Activated B cell treated with CpG ODN at 0.5 μM for 24 hours (primary cell): ENCODE measurements around the gene AGBL2. TPM values are rescaled to one million over a fixed set of nuclear protein-coding genes. Genes with fewer than 3 reads are reported as not detected.

Experiments
- ATAC-seq: fragments of 200-7000 bp; cut with Tn5 transposase; one replicate; pipeline ENCODE4 v1.10.0; 2021; ENCODE audit warnings: low read depth, mild to moderate bottlenecking, moderate library complexity
- CTCF ChIA-PET: fragments of 350-600 bp; sonication (Branson Sonifier 250); formaldehyde crosslinking; loops from one replicate; lab custom pipeline; 2021; ENCODE audit warnings: antibody characterized with exemption; lab: Charles Lee
- POLR2A ChIA-PET: fragments of 350-600 bp; sonication (Branson Sonifier 250); formaldehyde crosslinking; loops from one replicate; lab custom pipeline; 2021; ENCODE audit warnings: antibody characterized with exemption; lab: Charles Lee
- DNase-seq: peaks from one replicate; pipeline ENCODE4 v3.0.0; 2022
- H3K27ac Mint-ChIP-seq: one replicate; pipeline ENCODE4 v1.8.0; 2020; ENCODE audit warnings: mixed read lengths
- H3K27me3 Mint-ChIP-seq: one replicate; pipeline ENCODE4 v1.8.0; 2021; ENCODE audit warnings: mixed read lengths
- H3K36me3 Mint-ChIP-seq: one replicate; pipeline ENCODE4 v1.8.0; 2021; ENCODE audit warnings: low read depth, mixed read lengths
- H3K4me1 Mint-ChIP-seq: one replicate; pipeline ENCODE4 v1.8.0; 2021; ENCODE audit warnings: mixed read lengths
- H3K4me3 Mint-ChIP-seq: one replicate; pipeline ENCODE4 v1.8.0; 2020; ENCODE audit warnings: mild to moderate bottlenecking, mixed read lengths
- H3K9me3 Mint-ChIP-seq: one replicate; pipeline ENCODE4 v1.8.0; 2020; ENCODE audit warnings: mixed read lengths
- CTCF ChIP-seq: fragments of 200-600 bp; IDR thresholded peaks from one replicate; pipeline ENCODE4 v1.8.0; 2022; ENCODE audit warnings: antibody characterized with exemption, mild to moderate bottlenecking
- intact Hi-C: fragments of 100-400 bp; cut with micrococcal nuclease; formaldehyde crosslinking; loops from one replicate; pipeline ENCODE4 v1.15.1; 2024
- total RNA-seq: library from RNA; stranded (reverse); gene quantifications from 2 replicates; pipeline ENCODE4 v1.2.3, GENCODE V29; 2022

Gene AGBL2
- total RNA-seq, 1 donor from 2014 or later = 7.0 TPM

GRCh38 chr11:47659276-47659675, 55.9 kb downstream of the AGBL2 start:
- no peaks in the 10 kb centered on the region for H3K36me3 Mint-ChIP-seq
- ATAC-seq (no peak), DNase-seq (no peak)
- H3K27ac Mint-ChIP-seq = no peak overlapping the region
- no peak overlapping the region for H3K4me3 Mint-ChIP-seq
- ChIA-PET CTCF (no interaction called here), POLR2A (no interaction called here)
- intact Hi-C loops = no loop called here
- TF ChIP-seq CTCF = no peak
- H3K27me3 Mint-ChIP-seq = no peaks in the 10 kb centered on the region
- peaks cover 4% of the 10 kb centered on the region for H3K4me1 Mint-ChIP-seq
- H3K9me3 Mint-ChIP-seq = no peaks in the 10 kb centered on the region

DNA sequence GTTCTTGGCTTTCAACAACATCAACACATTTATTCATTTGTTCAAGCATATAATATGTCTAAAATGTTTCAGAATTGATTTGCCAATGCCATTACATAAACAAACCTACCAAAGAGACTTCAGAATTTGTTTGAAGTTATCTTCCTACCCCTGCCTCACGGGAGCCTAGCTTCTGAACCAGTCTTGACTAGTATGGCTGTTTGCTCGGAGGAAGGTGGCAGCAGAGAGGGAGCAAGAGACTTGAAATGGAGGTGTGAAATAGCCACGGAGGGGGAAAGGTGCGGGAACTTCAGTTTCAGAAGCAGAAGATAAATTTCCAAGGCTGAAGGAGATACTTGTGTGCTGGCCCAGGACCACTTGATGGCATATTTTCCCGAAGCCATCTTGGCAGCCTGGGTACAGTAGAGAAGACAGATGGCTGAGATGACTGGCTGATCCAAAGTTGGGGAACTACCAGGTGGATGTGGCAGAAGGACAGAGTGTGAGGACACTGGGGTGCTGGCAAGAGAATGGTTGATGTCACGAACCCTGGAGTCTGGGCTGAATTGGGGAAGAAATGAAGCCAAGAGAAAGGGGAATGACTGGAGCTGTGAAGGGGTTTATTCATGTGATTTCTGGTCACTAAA, 58.8 kb downstream of the AGBL2 start:
- intact Hi-C loops = no loop called here
- ATAC-seq (no peak), DNase-seq (no peak)
- H3K27me3 Mint-ChIP-seq = no peaks in the 10 kb centered on the region
- peaks cover 2% of the 10 kb centered on the region for H3K9me3 Mint-ChIP-seq
- no peak overlapping the region for H3K4me3 Mint-ChIP-seq
- H3K36me3 Mint-ChIP-seq = no peaks in the 10 kb centered on the region
- H3K27ac Mint-ChIP-seq = no peak overlapping the region
- POLR2A ChIA-PET = no interaction called here
- CTCF ChIA-PET = no interaction called here
- H3K4me1 Mint-ChIP-seq = no peaks in the 10 kb centered on the region
- TF ChIP-seq CTCF = no peak

GRCh38 chr11:47651818-47652469, 63.2 kb downstream of the AGBL2 start:
- Mint-ChIP-seq H3K4me1 (no peaks in the 10 kb centered on the region), H3K4me3 (no peak overlapping the region), H3K9me3 (peaks cover 2% of the 10 kb centered on the region), H3K36me3 (no peaks in the 10 kb centered on the region), H3K27me3 (no peaks in the 10 kb centered on the region), H3K27ac (no peak overlapping the region)
- no peak for TF ChIP-seq CTCF
- ATAC-seq = no peak
- DNase-seq = no peak
- POLR2A ChIA-PET = no interaction called here
- intact Hi-C loops = no loop called here
- CTCF ChIA-PET = no interaction called here

DNA sequence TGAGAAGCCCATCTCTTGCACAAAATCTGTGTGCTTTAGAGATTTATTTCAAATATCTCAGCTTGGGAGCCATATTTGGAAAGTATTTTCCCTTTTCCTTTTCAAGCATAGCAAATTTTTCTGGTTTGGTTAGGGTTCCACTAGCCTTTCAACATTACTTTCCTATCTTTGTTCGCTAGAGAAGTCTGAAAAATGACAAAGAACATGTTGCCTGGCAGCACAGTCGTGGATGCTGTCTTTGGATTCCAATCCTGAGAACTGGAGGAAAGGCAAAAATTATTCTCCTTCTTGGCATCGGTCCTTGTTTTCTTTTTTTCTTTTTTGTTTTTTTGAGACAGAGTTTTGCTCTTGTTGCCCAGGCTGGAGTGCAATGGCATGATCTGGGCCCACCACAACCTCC, 65.9 kb downstream of the AGBL2 start:
- Mint-ChIP-seq H3K27me3 (no peaks in the 10 kb centered on the region), H3K4me3 (no peak overlapping the region), H3K27ac (no peak overlapping the region), H3K36me3 (no peaks in the 10 kb centered on the region), H3K4me1 (no peaks in the 10 kb centered on the region), H3K9me3 (peaks cover 2% of the 10 kb centered on the region)
- TF ChIP-seq CTCF = no peak
- DNase-seq = no peak
- intact Hi-C loops = loop anchor here (10.0 kb wide), 1 partner anchor 1054 kb away; the partner anchor contains the start of gene AMBRA1
- no peak for ATAC-seq
- ChIA-PET CTCF (no interaction called here), POLR2A (no interaction called here)

DNA sequence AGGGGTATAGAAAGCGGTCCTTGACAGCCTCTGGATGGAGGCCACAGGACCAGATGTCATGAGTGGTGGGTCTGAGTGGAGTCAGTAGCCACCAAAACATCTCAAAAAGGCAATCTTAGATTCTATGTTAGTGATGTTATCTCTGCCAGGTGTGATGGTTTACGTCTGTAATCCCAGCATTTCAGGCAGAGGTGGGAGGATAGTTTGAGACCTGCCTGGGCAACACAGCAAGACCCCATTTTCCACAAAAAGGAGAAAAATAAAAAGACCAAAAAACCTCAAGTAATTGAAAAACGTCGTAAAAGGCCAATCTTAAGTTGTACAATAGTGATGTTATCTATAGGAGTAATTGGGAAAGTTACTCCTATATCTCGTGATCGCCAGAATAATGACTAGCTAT, 69.2 kb downstream of the AGBL2 start:
- Mint-ChIP-seq H3K4me3 (no peak overlapping the region), H3K36me3 (peaks cover 7% of the 10 kb centered on the region), H3K27ac (no peak overlapping the region), H3K4me1 (peaks cover 16% of the 10 kb centered on the region), H3K27me3 (no peaks in the 10 kb centered on the region), H3K9me3 (no peaks in the 10 kb centered on the region)
- no peak for ATAC-seq
- no peak for DNase-seq
- intact Hi-C loops = loop anchor here (10.0 kb wide), 1 partner anchor 1051 kb away; the partner anchor contains the start of gene AMBRA1
- TF ChIP-seq CTCF = no peak
- ChIA-PET POLR2A (interaction anchor here (0.6 kb wide), 1 partner anchor 71 kb away, joined by 3 read pairs; no protein-coding TSS in a partner anchor), CTCF (no interaction called here)
